IMR-90 (cell line): ENCODE measurements around the gene PPP1R16B. TPM values are rescaled to one million over a fixed set of nuclear protein-coding genes. Genes with fewer than 3 reads are reported as not detected.

Experiments used
- ATAC-seq: fragments of 200-7000 bp; cut with Tn5 transposase; 2 replicates; pipeline ENCODE4 v1.9.1; 2020; ENCODE audit warnings: low read depth, mild to moderate bottlenecking, moderate library complexity
- BruUV-seq: library from RNA; stranded (reverse); fragments of 400-500 nt; replicated peaks from 2 replicates; lab custom pipeline; 2021; lab: Mats Ljungman, UMichigan
- CTCF ChIA-PET: fragments of 300-600 bp; formaldehyde crosslinking; extraction: SDS; loops from one replicate; lab custom pipeline; 2021; ENCODE audit warnings: antibody characterized with exemption; lab: Yijun Ruan, JAX
- POLR2A ChIA-PET: fragments of 300-600 bp; sonication (Branson Sonifier 250); formaldehyde crosslinking; loops from one replicate; lab custom pipeline; 2022; ENCODE audit warnings: antibody characterized with exemption; ENCODE audit not compliant: unreplicated experiment; lab: Charles Lee
- DNase-seq: peaks from one replicate; pipeline ENCODE4 v3.0.0; 2013
- H2AFZ ChIP-seq: replicated peaks from 2 replicates; pipeline ENCODE3; 2013; ENCODE audit warnings: low read length, mild to moderate bottlenecking; ENCODE audit not compliant: poor library complexity
- H2AK5ac ChIP-seq: 2 replicates; pipeline ENCODE4 v1.6.1; 2013; ENCODE audit warnings: low read depth, low read length, inconsistent platforms
- H2AK9ac ChIP-seq: replicated peaks from 2 replicates; pipeline ENCODE3; 2013; ENCODE audit warnings: mild to moderate bottlenecking, low read depth, low read length, moderate library complexity; ENCODE audit not compliant: poor library complexity
- H2BK120ac ChIP-seq: 2 replicates; pipeline ENCODE4 v1.6.1; 2013; ENCODE audit warnings: low read depth, low read length, inconsistent platforms
- H2BK15ac ChIP-seq: 3 replicates; pipeline ENCODE4 v1.6.1; 2013; ENCODE audit warnings: low read depth, low read length, inconsistent platforms
- H2BK20ac ChIP-seq: 2 replicates; pipeline ENCODE4 v1.6.1; 2013; ENCODE audit warnings: low read depth, mild to moderate bottlenecking, inconsistent platforms, low read length, moderate library complexity
- H2BK5ac ChIP-seq: 2 replicates; pipeline ENCODE4 v1.6.1; 2013; ENCODE audit warnings: mild to moderate bottlenecking, low read depth, low read length, inconsistent platforms; ENCODE audit not compliant: poor library complexity, severe bottlenecking
- H3K14ac ChIP-seq: replicated peaks from 2 replicates; pipeline ENCODE4 v1.6.1; 2013; ENCODE audit warnings: low read depth, low read length, inconsistent platforms
- H3K18ac ChIP-seq: 2 replicates; pipeline ENCODE4 v1.6.1; 2013; ENCODE audit warnings: low read depth, low read length, control low read depth
- H3K23ac ChIP-seq: 2 replicates; pipeline ENCODE4 v1.6.1; 2013; ENCODE audit warnings: low read depth, low read length, inconsistent platforms
- H3K27ac ChIP-seq: 2 replicates; pipeline ENCODE4 v1.5.1; 2013; ENCODE audit warnings: mild to moderate bottlenecking, control low read depth, low read length; ENCODE audit not compliant: insufficient read depth
- H3K27me3 ChIP-seq: 2 replicates; pipeline ENCODE4 v1.6.1; 2013; ENCODE audit warnings: low read length; ENCODE audit not compliant: control insufficient read depth, insufficient read depth
- H3K36me3 ChIP-seq: 2 replicates; pipeline ENCODE4 v1.6.1; 2013; ENCODE audit warnings: low read length, mixed read lengths; ENCODE audit not compliant: control insufficient read depth, insufficient read depth
- H3K4ac ChIP-seq: 2 replicates; pipeline ENCODE4 v1.6.1; 2013; ENCODE audit warnings: low read depth, low read length, inconsistent platforms
- H3K4me1 ChIP-seq: 2 replicates; pipeline ENCODE4 v1.6.1; 2013; ENCODE audit warnings: low read length, mixed read lengths; ENCODE audit not compliant: control insufficient read depth, insufficient read depth
- H3K4me2 ChIP-seq: 2 replicates; pipeline ENCODE4 v1.6.1; 2013; ENCODE audit warnings: low read depth, mild to moderate bottlenecking, control low read depth, low read length, moderate library complexity
- H3K4me3 ChIP-seq: 2 replicates; pipeline ENCODE4 v1.5.1; 2013; ENCODE audit warnings: low read depth, mild to moderate bottlenecking, control low read depth, low read length, moderate library complexity; ENCODE audit not compliant: insufficient read depth
- H3K56ac ChIP-seq: 2 replicates; pipeline ENCODE4 v1.6.1; 2013; ENCODE audit warnings: low read length, inconsistent platforms; ENCODE audit not compliant: insufficient read depth; ENCODE audit errors: extremely low read depth
- H3K79me1 ChIP-seq, 2 experiments: 2 replicates each; pipeline ENCODE4 v1.6.1; 2013; ENCODE audit warnings: low read length in 2 of 2, inconsistent platforms in 1 of 2, low read depth in 1 of 2
- H3K9ac ChIP-seq: 2 replicates; pipeline ENCODE4 v1.6.1; 2013; ENCODE audit warnings: low read depth, low read length, control low read depth
- H3K9me1 ChIP-seq: 2 replicates; pipeline ENCODE4 v1.6.1; 2013; ENCODE audit warnings: low read length, inconsistent platforms; ENCODE audit not compliant: insufficient read depth
- H3K9me3 ChIP-seq: 2 replicates; pipeline ENCODE4 v1.6.1; 2013; ENCODE audit warnings: low read length; ENCODE audit not compliant: control insufficient read depth, insufficient read depth
- H4K20me1 ChIP-seq: 2 replicates; pipeline ENCODE4 v1.6.1; 2013; ENCODE audit warnings: low read length, inconsistent platforms; ENCODE audit not compliant: insufficient read depth
- H4K5ac ChIP-seq: 2 replicates; pipeline ENCODE4 v1.6.1; 2013; ENCODE audit warnings: mild to moderate bottlenecking, low read depth, low read length, control low read depth
- H4K8ac ChIP-seq, 2 experiments: 2 replicates each; pipeline ENCODE4 v1.6.1; 2013; ENCODE audit warnings: low read depth in 2 of 2, low read length in 2 of 2, control low read depth in 1 of 2, inconsistent platforms in 1 of 2
- H4K91ac ChIP-seq: 2 replicates; pipeline ENCODE4 v1.6.1; 2013; ENCODE audit warnings: low read depth, low read length, inconsistent platforms; ENCODE audit not compliant: insufficient read depth
- BHLHE40 ChIP-seq: fragments of 150-350 bp; IDR thresholded peaks from 2 replicates; pipeline ENCODE4 v1.6.1; 2016; ENCODE audit warnings: mild to moderate bottlenecking, low read depth, low read length
- CEBPB ChIP-seq: IDR thresholded peaks from 2 replicates; pipeline ENCODE4 v1.6.1; 2012; ENCODE audit warnings: low read depth, low read length, improper control_type of control experiment
- CHD1 ChIP-seq: IDR thresholded peaks from 2 replicates; pipeline ENCODE4 v1.6.1; 2012; ENCODE audit warnings: low read depth, low read length, improper control_type of control experiment
- ELK1 ChIP-seq: fragments of 150-350 bp; IDR thresholded peaks from 2 replicates; pipeline ENCODE4 v1.6.1; 2016; ENCODE audit warnings: low read depth, mild to moderate bottlenecking, low read length, moderate library complexity, borderline replicate concordance
- FOS ChIP-seq: fragments of 150-350 bp; IDR thresholded peaks from 2 replicates; pipeline ENCODE4 v1.6.1; 2016; ENCODE audit warnings: low read depth, low read length
- MAFK ChIP-seq: IDR thresholded peaks from 2 replicates; pipeline ENCODE4 v1.6.1; 2012; ENCODE audit warnings: low read depth, low read length, improper control_type of control experiment
- MAZ ChIP-seq: IDR thresholded peaks from 2 replicates; pipeline ENCODE4 v1.6.1; 2012; ENCODE audit warnings: low read depth, mild to moderate bottlenecking, low read length, improper control_type of control experiment, moderate library complexity, borderline replicate concordance
- NFE2L2 ChIP-seq: fragments of 150-350 bp; IDR thresholded peaks from 2 replicates; pipeline ENCODE4 v1.6.1; 2016; ENCODE audit warnings: low read depth, mild to moderate bottlenecking, low read length
- POLR2A ChIP-seq: IDR thresholded peaks from 2 replicates; pipeline ENCODE4 v1.6.1; 2012; ENCODE audit warnings: mild to moderate bottlenecking, low read depth, low read length
- RAD21 ChIP-seq: IDR thresholded peaks from 2 replicates; pipeline ENCODE4 v1.6.1; 2012; ENCODE audit warnings: low read length, improper control_type of control experiment
- RCOR1 ChIP-seq: IDR thresholded peaks from 2 replicates; pipeline ENCODE4 v1.6.1; 2012; ENCODE audit warnings: mild to moderate bottlenecking, low read length, improper control_type of control experiment; ENCODE audit not compliant: insufficient replicate concordance
- RFX5 ChIP-seq: IDR thresholded peaks from 2 replicates; pipeline ENCODE4 v1.8.0; 2012; ENCODE audit warnings: low read depth, mild to moderate bottlenecking, low read length, moderate library complexity
- SMC3 ChIP-seq: fragments of 150-350 bp; IDR thresholded peaks from 2 replicates; pipeline ENCODE4 v1.6.1; 2016; ENCODE audit warnings: low read depth, mild to moderate bottlenecking, antibody characterized with exemption, low read length, moderate library complexity
- USF2 ChIP-seq: fragments of 150-350 bp; IDR thresholded peaks from 2 replicates; pipeline ENCODE4 v1.6.1; 2017; ENCODE audit warnings: mild to moderate bottlenecking, antibody characterized with exemption, low read length, low read depth
- WGBS, 2 experiments: methylation state at CpG; one replicate each; pipeline versions ENCODE4 v1.1.5 to v1.1.7; 2013; ENCODE audit warnings: missing lambda C conversion rate in 2 of 2; ENCODE audit not compliant: insufficient read length in 1 of 2; ENCODE audit errors: extremely low coverage in 2 of 2; 5-methylcytosine and 5-hydroxymethylcytosine counted together
- dilution Hi-C: fragments of 300-500 bp; cut with HindIII; formaldehyde crosslinking; loops from one replicate; pipeline ENCODE4 v1.14.3; 2018; ENCODE audit warnings: low sequenced_read_pairs; ENCODE audit not compliant: unreplicated experiment
- in situ Hi-C: fragments of 300-500 bp; cut with MboI; formaldehyde crosslinking; loops from 3 replicates; pipeline ENCODE4 v1.14.3; 2019; ENCODE audit warnings: low sequenced_read_pairs, inconsistent platforms, mixed read lengths
- intact Hi-C: fragments of 100-400 bp; cut with micrococcal nuclease; formaldehyde crosslinking; loops from 2 replicates; pipeline ENCODE4 v1.10.0; 2022
- polyA plus RNA-seq, 3 experiments: library from polyadenylated mRNA; depleted of rRNA; stranded (reverse); fragments of >200 nt; gene quantifications; 2 replicates each; pipeline ENCODE4 v1.2.3, GENCODE V29; 2012; ENCODE audit warnings: low replicate concordance in 1 of 3
- total RNA-seq: library from RNA; depleted of rRNA; stranded (reverse); fragments of >200 nt; gene quantifications from 2 replicates; pipeline ENCODE4 v1.2.3, GENCODE V29; 2012
- TF ChIP-seq, protein P1 (sequence below): conservative IDR thresholded peaks from 2 replicates; pipeline ENCODE4 v1.5.1; 2012; ENCODE audit warnings: mild to moderate bottlenecking, low read depth, low read length, improper control_type of control experiment

The PPP1R16B gene
- total and polyA plus RNA-seq, 2 of the 4 experiments (the other 2 are of a cell fraction), result not detected

DNA sequence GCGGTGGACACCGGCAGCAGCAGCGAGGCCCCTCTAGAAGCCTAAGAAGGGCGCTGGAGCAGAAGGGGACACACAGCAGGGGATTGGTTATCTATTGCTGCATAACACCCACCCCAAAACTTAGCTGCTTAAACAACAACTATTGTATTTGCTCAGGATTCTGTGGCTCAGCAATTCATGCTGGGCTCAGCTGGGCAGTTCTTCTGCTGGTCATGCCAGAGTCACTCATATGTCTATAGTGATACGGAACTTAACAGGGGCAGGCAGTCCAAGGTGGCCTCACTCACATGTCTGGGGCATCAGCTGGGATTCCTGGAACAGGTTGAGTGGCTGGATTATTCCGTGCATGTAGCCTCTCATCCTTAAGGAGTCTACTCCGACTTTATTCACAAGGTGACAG, 17.6 kb upstream of the PPP1R16B start:
- Histone ChIP-seq H3K27ac (no peak overlapping the region), H3K4me2 (no peak overlapping the region), H2AFZ (no peak overlapping the region), H3K56ac (no peak overlapping the region), H2AK5ac (no peak overlapping the region), H3K27me3 (peaks cover 4% of the 10 kb centered on the region), H4K91ac (no peak overlapping the region), H3K9me3 (no peaks in the 10 kb centered on the region), H4K8ac (no peak overlapping the region), H2BK20ac (no peak overlapping the region), H3K9ac (no peak overlapping the region), H3K23ac (no peak overlapping the region), H4K5ac (no peak overlapping the region), H3K4me3 (no peak overlapping the region), H3K18ac (no peak overlapping the region), H3K14ac (no peak overlapping the region), H3K4ac (no peak overlapping the region), H2BK15ac (no peak overlapping the region), H3K4me1 (no peaks in the 10 kb centered on the region), H3K9me1 (no peaks in the 10 kb centered on the region), H2BK120ac (no peak overlapping the region), H2AK9ac (no peak overlapping the region), H3K79me1 (no peaks in the 10 kb centered on the region), H3K36me3 (no peaks in the 10 kb centered on the region), H2BK5ac (no peak overlapping the region), H4K20me1 (no peaks in the 10 kb centered on the region)
- 83% methylated on average over 1 of the region's 7 CpGs; no CpG with 5 or more reads in 1 of the 2 experiments for WGBS, 2 experiments
- TF ChIP-seq CHD1 (no peak), RFX5 (no peak), MAFK (no peak), BHLHE40 (no peak), MAZ (no peak), ELK1 (no peak), NFE2L2 (no peak), USF2 (no peak), POLR2A (no peak), FOS (no peak), CEBPB (no peak), SMC3 (no peak), RAD21 (no peak), RCOR1 (no peak)
- TF ChIP-seq, protein P1, sequence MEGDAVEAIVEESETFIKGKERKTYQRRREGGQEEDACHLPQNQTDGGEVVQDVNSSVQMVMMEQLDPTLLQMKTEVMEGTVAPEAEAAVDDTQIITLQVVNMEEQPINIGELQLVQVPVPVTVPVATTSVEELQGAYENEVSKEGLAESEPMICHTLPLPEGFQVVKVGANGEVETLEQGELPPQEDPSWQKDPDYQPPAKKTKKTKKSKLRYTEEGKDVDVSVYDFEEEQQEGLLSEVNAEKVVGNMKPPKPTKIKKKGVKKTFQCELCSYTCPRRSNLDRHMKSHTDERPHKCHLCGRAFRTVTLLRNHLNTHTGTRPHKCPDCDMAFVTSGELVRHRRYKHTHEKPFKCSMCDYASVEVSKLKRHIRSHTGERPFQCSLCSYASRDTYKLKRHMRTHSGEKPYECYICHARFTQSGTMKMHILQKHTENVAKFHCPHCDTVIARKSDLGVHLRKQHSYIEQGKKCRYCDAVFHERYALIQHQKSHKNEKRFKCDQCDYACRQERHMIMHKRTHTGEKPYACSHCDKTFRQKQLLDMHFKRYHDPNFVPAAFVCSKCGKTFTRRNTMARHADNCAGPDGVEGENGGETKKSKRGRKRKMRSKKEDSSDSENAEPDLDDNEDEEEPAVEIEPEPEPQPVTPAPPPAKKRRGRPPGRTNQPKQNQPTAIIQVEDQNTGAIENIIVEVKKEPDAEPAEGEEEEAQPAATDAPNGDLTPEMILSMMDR, result no peak
- ATAC-seq (no peak), DNase-seq (no peak)
- POLR2A ChIA-PET, result no interaction called here
- dilution Hi-C loops, result no loop called here
- in situ Hi-C loops, result no loop called here
- BruUV-seq, result no TSS peak
- intact Hi-C loops, result no loop called here
- CTCF ChIA-PET, result no interaction called here
